ENCODE data around the gene RABGAP1L.

Gene RABGAP1L

DNA sequence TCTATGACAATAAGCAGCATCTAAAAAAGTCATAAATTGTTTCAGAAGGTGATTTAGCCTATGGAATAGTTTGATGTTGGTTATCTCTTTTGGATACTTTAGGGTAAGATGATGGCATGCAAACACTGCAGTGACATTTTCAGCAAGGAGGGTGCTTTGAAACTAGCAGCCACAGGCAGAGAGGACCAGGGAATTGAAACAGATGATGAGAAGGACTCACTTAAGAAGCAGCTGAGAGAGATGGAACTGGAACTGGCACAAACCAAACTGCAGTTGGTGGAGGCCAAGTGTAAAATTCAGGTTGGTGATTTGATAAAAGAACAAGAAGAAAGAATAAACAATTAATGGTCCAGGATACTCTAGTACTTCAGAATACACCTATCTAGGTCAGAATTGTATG, 829.2 kb downstream of the RABGAP1L start:
- peaks cover 11% of the 10 kb centered on the region for H3F3A ChIP-seq (ENCODE audit: insufficient read depth)
- H3K4me2 ChIP-seq (ENCODE audit: low read depth, low read length, poor library complexity, severe bottlenecking): no peak overlapping the region
- H3K9ac ChIP-seq (ENCODE audit: low read length): no peak overlapping the region
- no peaks in the 10 kb centered on the region for H4K20me1 ChIP-seq (ENCODE audit: low read depth, low read length)
- peaks cover 22% of the 10 kb centered on the region; the same call in 1 of the 2 replicates for H3K36me3 ChIP-seq (ENCODE audit: low read length)
- H3K9me3 ChIP-seq (ENCODE audit: insufficient read depth, low read length): no peaks in the 10 kb centered on the region
- no peaks in the 10 kb centered on the region for H3K9me2 ChIP-seq (replicated peaks; ENCODE audit: insufficient read depth, low read length)
- no peaks in the 10 kb centered on the region for H3K27me3 ChIP-seq (ENCODE audit: low read length)
- H3K4me3 ChIP-seq (ENCODE audit: insufficient read depth, low read length, poor library complexity, severe bottlenecking): no peak overlapping the region
- TF ChIP-seq, protein P1, sequence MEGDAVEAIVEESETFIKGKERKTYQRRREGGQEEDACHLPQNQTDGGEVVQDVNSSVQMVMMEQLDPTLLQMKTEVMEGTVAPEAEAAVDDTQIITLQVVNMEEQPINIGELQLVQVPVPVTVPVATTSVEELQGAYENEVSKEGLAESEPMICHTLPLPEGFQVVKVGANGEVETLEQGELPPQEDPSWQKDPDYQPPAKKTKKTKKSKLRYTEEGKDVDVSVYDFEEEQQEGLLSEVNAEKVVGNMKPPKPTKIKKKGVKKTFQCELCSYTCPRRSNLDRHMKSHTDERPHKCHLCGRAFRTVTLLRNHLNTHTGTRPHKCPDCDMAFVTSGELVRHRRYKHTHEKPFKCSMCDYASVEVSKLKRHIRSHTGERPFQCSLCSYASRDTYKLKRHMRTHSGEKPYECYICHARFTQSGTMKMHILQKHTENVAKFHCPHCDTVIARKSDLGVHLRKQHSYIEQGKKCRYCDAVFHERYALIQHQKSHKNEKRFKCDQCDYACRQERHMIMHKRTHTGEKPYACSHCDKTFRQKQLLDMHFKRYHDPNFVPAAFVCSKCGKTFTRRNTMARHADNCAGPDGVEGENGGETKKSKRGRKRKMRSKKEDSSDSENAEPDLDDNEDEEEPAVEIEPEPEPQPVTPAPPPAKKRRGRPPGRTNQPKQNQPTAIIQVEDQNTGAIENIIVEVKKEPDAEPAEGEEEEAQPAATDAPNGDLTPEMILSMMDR (IDR thresholded peaks at IDR 0.05; ENCODE audit: insufficient read depth, low read length, poor library complexity, severe bottlenecking): no peak
- TF ChIP-seq EZH2phosphoT487 (conservative IDR thresholded peaks at IDR 0.05; ENCODE audit: low read length): no peak
- no peaks in the 10 kb centered on the region for H3K79me2 ChIP-seq (ENCODE audit: insufficient read depth, low read length)
- no peak overlapping the region for H3K27ac ChIP-seq (ENCODE audit: low read depth, low read length)
- H2AFZ ChIP-seq (ENCODE audit: low read depth, low read length, severe bottlenecking): no peak overlapping the region

DNA sequence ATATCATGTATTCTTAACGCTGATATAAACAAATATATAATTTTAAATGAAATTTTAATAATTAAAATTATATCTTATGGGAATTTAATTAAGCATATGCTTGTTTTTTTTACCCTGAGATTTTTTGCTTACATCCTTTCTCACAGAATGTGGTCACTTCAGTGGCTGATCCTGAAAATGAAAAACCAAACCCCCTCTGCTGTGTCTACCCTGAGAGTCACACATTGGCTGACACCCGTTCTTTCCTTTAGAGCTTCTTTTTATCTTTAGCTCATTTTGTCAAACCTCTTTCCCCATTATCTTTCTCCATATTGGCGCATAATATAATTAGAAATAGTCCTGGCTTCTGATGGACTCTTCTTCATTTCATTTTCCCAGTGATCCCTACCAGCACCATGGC, 829.7 kb downstream of the RABGAP1L start:
- no peaks in the 10 kb centered on the region for H3K79me2 ChIP-seq (ENCODE audit: insufficient read depth, low read length)
- no peaks in the 10 kb centered on the region for H3K9me3 ChIP-seq (ENCODE audit: insufficient read depth, low read length)
- no peak overlapping the region for H3K4me2 ChIP-seq (ENCODE audit: low read depth, low read length, poor library complexity, severe bottlenecking)
- H3K27ac ChIP-seq (ENCODE audit: low read depth, low read length): no peak overlapping the region
- TF ChIP-seq, protein P1 (IDR thresholded peaks at IDR 0.05; ENCODE audit: insufficient read depth, low read length, poor library complexity, severe bottlenecking): no peak
- no peak for TF ChIP-seq EZH2phosphoT487 (conservative IDR thresholded peaks at IDR 0.05; ENCODE audit: low read length)
- H3F3A ChIP-seq (ENCODE audit: insufficient read depth): peaks cover 15% of the 10 kb centered on the region
- no peaks in the 10 kb centered on the region for H3K27me3 ChIP-seq (ENCODE audit: low read length)
- no peaks in the 10 kb centered on the region for H4K20me1 ChIP-seq (ENCODE audit: low read depth, low read length)
- no peak overlapping the region for H2AFZ ChIP-seq (ENCODE audit: low read depth, low read length, severe bottlenecking)
- peaks cover 20% of the 10 kb centered on the region; the same call in 1 of the 2 replicates for H3K36me3 ChIP-seq (ENCODE audit: low read length)
- H3K9me2 ChIP-seq (replicated peaks; ENCODE audit: insufficient read depth, low read length): no peaks in the 10 kb centered on the region
- no peak overlapping the region for H3K9ac ChIP-seq (ENCODE audit: low read length)
- H3K4me3 ChIP-seq (ENCODE audit: insufficient read depth, low read length, poor library complexity, severe bottlenecking): no peak overlapping the region

DNA sequence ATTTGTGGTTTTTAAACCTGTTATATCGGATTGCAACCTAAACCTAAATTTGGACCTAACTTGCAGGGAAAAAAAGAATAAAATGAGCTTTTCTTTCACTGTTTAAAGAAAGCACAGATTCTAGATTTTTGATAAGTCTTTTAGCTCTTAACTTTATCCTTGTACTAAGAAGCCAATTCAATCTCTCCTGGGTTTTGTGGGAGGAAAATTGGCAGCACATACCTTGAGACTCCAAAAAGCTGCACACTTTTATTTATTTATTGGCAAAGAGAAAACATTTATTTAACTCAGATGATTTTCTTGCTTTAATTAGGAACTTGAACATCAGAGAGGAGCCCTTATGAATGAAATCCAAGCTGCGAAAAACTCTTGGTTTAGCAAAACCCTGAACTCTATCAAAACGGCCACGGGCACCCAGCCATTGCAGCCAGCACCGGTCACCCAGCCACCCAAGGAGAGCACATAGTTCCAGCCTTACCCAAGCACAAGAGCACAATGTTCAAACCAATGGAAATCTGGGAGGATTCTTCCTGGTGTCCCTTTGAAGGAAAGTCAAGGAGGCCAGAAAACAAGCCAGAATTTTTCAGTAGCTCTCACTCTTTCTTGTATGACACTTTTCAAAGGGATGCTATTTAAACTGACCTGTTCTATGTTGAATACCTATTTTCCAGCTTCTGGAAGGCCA, 830.4 kb downstream of the RABGAP1L start:
- Histone ChIP-seq H3K27me3 (ENCODE audit: low read length) (no peaks in the 10 kb centered on the region), H3K79me2 (ENCODE audit: insufficient read depth, low read length) (no peaks in the 10 kb centered on the region), H4K20me1 (ENCODE audit: low read depth, low read length) (no peaks in the 10 kb centered on the region), H3F3A (ENCODE audit: insufficient read depth) (peaks cover 16% of the 10 kb centered on the region), H3K4me3 (ENCODE audit: insufficient read depth, low read length, poor library complexity, severe bottlenecking) (no peak overlapping the region), H3K4me2 (ENCODE audit: low read depth, low read length, poor library complexity, severe bottlenecking) (peak overlapping the region; percentile 44), H3K9me3 (ENCODE audit: insufficient read depth, low read length) (no peaks in the 10 kb centered on the region), H3K9me2 (replicated peaks; ENCODE audit: insufficient read depth, low read length) (no peaks in the 10 kb centered on the region), H2AFZ (ENCODE audit: low read depth, low read length, severe bottlenecking) (no peak overlapping the region), H3K27ac (ENCODE audit: low read depth, low read length) (no peak overlapping the region), H3K36me3 (ENCODE audit: low read length) (peaks cover 20% of the 10 kb centered on the region; the same call in 1 of the 2 replicates), H3K9ac (ENCODE audit: low read length) (no peak overlapping the region)
- TF ChIP-seq EZH2phosphoT487 (conservative IDR thresholded peaks at IDR 0.05; ENCODE audit: low read length): no peak

DNA sequence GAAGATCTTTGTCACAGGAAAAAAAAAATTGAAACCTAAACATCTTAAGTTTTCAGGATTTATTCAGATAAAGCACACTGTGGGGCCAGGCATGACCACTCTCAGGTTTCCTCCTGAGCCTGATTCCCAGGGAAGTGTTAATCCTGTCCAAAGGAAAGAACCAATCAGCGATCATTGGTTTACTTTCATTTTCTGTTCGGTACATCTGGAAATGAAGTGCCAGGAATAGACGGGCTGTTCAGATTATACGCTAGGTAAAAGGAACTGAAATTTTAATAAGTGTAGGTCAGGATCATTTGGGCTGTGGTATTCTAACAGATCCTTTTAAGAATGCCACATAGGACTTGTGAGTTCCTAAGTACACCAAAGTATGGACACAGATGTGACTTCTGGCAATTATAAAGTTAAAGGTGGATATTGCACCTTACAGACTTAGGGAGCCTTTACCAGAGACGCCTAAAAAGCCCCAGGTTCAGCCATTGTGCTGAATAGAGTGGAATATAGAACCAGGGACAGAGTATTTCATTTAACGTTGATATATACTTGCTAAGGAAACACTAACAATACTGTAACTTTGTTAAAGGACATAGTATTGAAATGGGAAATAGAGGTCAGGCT, 831.2 kb downstream of the RABGAP1L start:
- H3K27me3 ChIP-seq (ENCODE audit: low read length): no peaks in the 10 kb centered on the region
- no peak overlapping the region for H2AFZ ChIP-seq (ENCODE audit: low read depth, low read length, severe bottlenecking)
- H3K9me3 ChIP-seq (ENCODE audit: insufficient read depth, low read length): no peaks in the 10 kb centered on the region
- peaks cover 22% of the 10 kb centered on the region for H3F3A ChIP-seq (ENCODE audit: insufficient read depth)
- TF ChIP-seq, protein P1 (IDR thresholded peaks at IDR 0.05; ENCODE audit: insufficient read depth, low read length, poor library complexity, severe bottlenecking): no peak
- no peak for TF ChIP-seq EZH2phosphoT487 (conservative IDR thresholded peaks at IDR 0.05; ENCODE audit: low read length)
- no peak overlapping the region for H3K4me3 ChIP-seq (ENCODE audit: insufficient read depth, low read length, poor library complexity, severe bottlenecking)
- H3K9ac ChIP-seq (ENCODE audit: low read length): no peak overlapping the region
- H3K4me2 ChIP-seq (ENCODE audit: low read depth, low read length, poor library complexity, severe bottlenecking): peak overlapping the region; percentile 44
- H3K9me2 ChIP-seq (replicated peaks; ENCODE audit: insufficient read depth, low read length): no peaks in the 10 kb centered on the region
- no peaks in the 10 kb centered on the region for H4K20me1 ChIP-seq (ENCODE audit: low read depth, low read length)
- H3K27ac ChIP-seq (ENCODE audit: low read depth, low read length): peak overlapping the region; percentile 20; the same call in 1 of the 2 replicates
- no peaks in the 10 kb centered on the region for H3K79me2 ChIP-seq (ENCODE audit: insufficient read depth, low read length)
- H3K36me3 ChIP-seq (ENCODE audit: low read length): peaks cover 20% of the 10 kb centered on the region; the same call in 1 of the 2 replicates
